ENCODE results near the gene ZNF740. TPM values are rescaled to one million over a fixed set of nuclear protein-coding genes. Genes with fewer than 3 reads are reported as not detected.

Gene ZNF740
- total and polyA plus RNA-seq, 2 of the 8 experiments (the other 6 are each of a cell fraction or from before 2014, with no cell fraction given): 8.2 to 40.0 TPM

- Histone ChIP-seq H3K4me3 (ENCODE audit: extremely low read depth in 1 of 4, insufficient read depth in 2 of 4, low read depth in 3 of 4, low read length in 4 of 4) (no peak overlapping the region), H3K4me2 (ENCODE audit: insufficient read depth in 1 of 2, low read depth in 2 of 2, low read length in 2 of 2) (no peak overlapping the region), H3K9ac (replicated peaks in 1 of 4; ENCODE audit: extremely low read depth in 1 of 4, low read depth in 3 of 4, low read length in 3 of 4) (no peak overlapping the region), H2BK12ac (ENCODE audit: low read depth, low read length) (no peak overlapping the region), H3K79me1 (ENCODE audit: low read depth, low read length) (no peaks in the 10 kb centered on the region), H2AK5ac (ENCODE audit: low read depth, low read length) (no peak overlapping the region), H3K9me3 (ENCODE audit: insufficient read depth in 2 of 2, low read depth in 1 of 2, low read length in 1 of 2) (no peaks in the 10 kb centered on the region), H2BK5ac (ENCODE audit: low read depth, low read length) (no peak overlapping the region), H2BK15ac (ENCODE audit: low read length) (no peak overlapping the region), H4K5ac (ENCODE audit: insufficient read length, low read depth, low read length) (no peak overlapping the region), H3K23ac (ENCODE audit: insufficient read length) (no peak overlapping the region), H2BK120ac (replicated peaks; ENCODE audit: low read depth, low read length) (no peak overlapping the region), H3K27ac (ENCODE audit: low read depth, low read length) (no peak overlapping the region), H3K56ac (replicated peaks; ENCODE audit: insufficient read length, low read depth, low read length) (no peak overlapping the region), H3K23me2 (ENCODE audit: low read depth, low read length) (peaks cover 2% of the 10 kb centered on the region; the same call in 1 of the 2 replicates), H4K20me1 (replicated peaks in 1 of 2; ENCODE audit: control insufficient read depth in 1 of 2, insufficient read depth in 2 of 2, low read length in 2 of 2) (no peaks in the 10 kb centered on the region), H3K4me1 (replicated peaks in 1 of 4; ENCODE audit: control insufficient read depth in 3 of 4, insufficient read depth in 4 of 4, low read length in 3 of 4) (no peaks in the 10 kb centered on the region; a peak in 1 of 7 replicates), H3K4ac (replicated peaks; ENCODE audit: insufficient read length, low read depth, low read length) (no peak overlapping the region), H3K36me3 (ENCODE audit: control insufficient read depth in 2 of 4, insufficient read depth in 4 of 4, low read length in 3 of 4) (no peaks in the 10 kb centered on the region), H4K91ac (replicated peaks; ENCODE audit: insufficient read length, low read length) (no peak overlapping the region), H3K27me3 (replicated peaks in 1 of 4; ENCODE audit: control insufficient read depth in 3 of 4, extremely low read depth in 1 of 4, insufficient read depth in 3 of 4, low read length in 3 of 4) (peaks cover 2 to 29% (median 17%) of the 10 kb centered on the region in 4 experiments), H4K8ac (ENCODE audit: extremely low read depth, insufficient read depth, low read length) (no peak overlapping the region), H3K18ac (ENCODE audit: extremely low read depth, low read length) (no peak overlapping the region), H2BK20ac (ENCODE audit: low read length) (no peak overlapping the region), H2AFZ (ENCODE audit: low read length) (no peak overlapping the region), H3K79me2 (ENCODE audit: control insufficient read depth in 1 of 2, insufficient read depth in 2 of 2, low read length in 2 of 2) (no peaks in the 10 kb centered on the region), H3K14ac (ENCODE audit: insufficient read length) (no peak overlapping the region)
- POLR2A ChIA-PET (ENCODE audit: partially characterized antibody): interaction anchor here (0.9 to 1.8 kb wide), 6 partner anchors 12 to 69 kb away, joined by 3 to 5 read pairs (median 4); no protein-coding TSS in a partner anchor
- 84% methylated on average over 3 of the region's 3 CpGs; no CpG with 5 or more reads in 1 of the 2 experiments for WGBS, 2 experiments (ENCODE audit: extremely low coverage in 1 of 2, insufficient coverage in 1 of 2, insufficient read length in 1 of 2, insufficient replicate concordance in 2 of 2, low coverage in 1 of 2, low lambda C conversion rate in 2 of 2, missing lambda C conversion rate in 1 of 2)
- no peak for TF ChIP-seq KDM4A (IDR thresholded peaks at IDR 0.05; ENCODE audit: low read depth, low read length, severe bottlenecking)
- no peak for TF ChIP-seq SAP30 (IDR thresholded peaks at IDR 0.05; ENCODE audit: insufficient read depth, insufficient replicate concordance, low read length)
- CTCF ChIA-PET (ENCODE audit: partially characterized antibody): interaction anchor here (0.6 to 12.9 kb wide), 15 partner anchors 13 to 146 kb away, joined by 3 to 198 read pairs (median 4); partner anchors contain the start of genes AAAS, CSAD, ESPL1 and ITGB7
- FAIRE-seq (no peak), DNase-seq (ENCODE audit: low read depth in 1 of 2, low spot score in 2 of 2) (no peak)
Measured at GRCh38 chr12:53199700-53200099, 19.2 kb downstream of the ZNF740 start.
